Measurements from ENCODE around the gene HPD.
"Not testable (repeated sequence)": the region's sequence is repeated elsewhere in the genome, so short reads cannot be mapped to it uniquely, and the experiment has no call there.

HPD gene

GRCh38 chr12:121799842-121800693, 58.6 kb downstream of the HPD start:
- DNase-seq (ENCODE audit: low read depth, low spot score), result no peak

- DNase-seq (ENCODE audit: low read depth, low spot score), result no peak
Observed at GRCh38 chr12:121799156-121799841, 59.4 kb downstream of the HPD start.

DNA sequence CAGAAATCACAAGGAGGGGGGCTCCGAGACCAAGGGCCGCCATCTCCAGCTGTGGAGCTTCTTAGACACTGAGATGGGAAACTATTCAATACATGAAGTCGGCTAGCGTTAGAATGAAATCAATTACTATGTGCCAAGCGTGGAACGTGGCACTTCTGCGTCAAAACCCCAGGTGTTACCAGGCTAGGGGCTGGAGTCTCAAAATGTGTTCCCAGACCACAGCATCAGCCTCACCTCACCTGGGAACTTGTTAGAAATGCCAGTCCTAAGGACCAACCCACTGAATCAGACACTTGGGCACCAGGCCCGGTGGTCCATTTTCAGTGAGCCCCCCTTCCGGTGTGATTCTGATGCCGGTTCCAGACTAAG, 59.9 kb downstream of the HPD start:
- no peak for DNase-seq (ENCODE audit: low read depth, low spot score)

GRCh38 chr12:121797937-121798786, 60.5 kb downstream of the HPD start:
- no peak for DNase-seq (ENCODE audit: low read depth, low spot score)

GRCh38 chr12:121796855-121797751, 61.6 kb downstream of the HPD start:
- DNase-seq (ENCODE audit: low read depth, low spot score), result no peak

- DNase-seq (ENCODE audit: low read depth, low spot score), result no peak
Observed at GRCh38 chr12:121795034-121795968, 63.4 kb downstream of the HPD start.

- DNase-seq (ENCODE audit: low read depth, low spot score), result no peak
Observed at GRCh38 chr12:121794534-121795033, 64.1 kb downstream of the HPD start.

GRCh38 chr12:121793838-121794533, 64.7 kb downstream of the HPD start:
- no peak for DNase-seq (ENCODE audit: low read depth, low spot score)

DNA sequence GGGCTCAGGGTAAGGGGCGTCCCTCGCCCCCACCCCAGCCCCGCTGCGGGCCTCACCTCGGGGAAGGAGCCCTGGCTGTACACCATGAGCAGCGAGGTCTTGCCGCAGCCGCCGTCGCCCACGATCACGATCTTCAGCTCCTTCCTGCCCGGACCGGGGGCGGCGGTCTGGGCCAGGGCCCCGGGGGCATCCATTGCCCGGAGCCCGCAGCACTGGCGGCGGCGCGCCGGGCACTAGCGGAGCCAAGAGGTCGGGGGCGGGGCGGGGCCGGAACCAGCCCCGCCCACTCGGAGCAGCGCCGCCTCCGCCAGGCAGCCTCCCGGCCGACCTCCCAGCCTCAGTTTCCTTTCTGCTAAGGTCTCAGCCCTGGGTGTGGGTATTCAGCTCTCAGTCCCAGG, 65.2 kb downstream of the HPD start, which contains the start of gene RHOF:
TSS of gene RHOF (minus strand) at position 249 of the 398 bp plus-strand sequence. CDS start at position 194, 55 bp downstream.
- no peak for DNase-seq (ENCODE audit: low read depth, low spot score)

DNA sequence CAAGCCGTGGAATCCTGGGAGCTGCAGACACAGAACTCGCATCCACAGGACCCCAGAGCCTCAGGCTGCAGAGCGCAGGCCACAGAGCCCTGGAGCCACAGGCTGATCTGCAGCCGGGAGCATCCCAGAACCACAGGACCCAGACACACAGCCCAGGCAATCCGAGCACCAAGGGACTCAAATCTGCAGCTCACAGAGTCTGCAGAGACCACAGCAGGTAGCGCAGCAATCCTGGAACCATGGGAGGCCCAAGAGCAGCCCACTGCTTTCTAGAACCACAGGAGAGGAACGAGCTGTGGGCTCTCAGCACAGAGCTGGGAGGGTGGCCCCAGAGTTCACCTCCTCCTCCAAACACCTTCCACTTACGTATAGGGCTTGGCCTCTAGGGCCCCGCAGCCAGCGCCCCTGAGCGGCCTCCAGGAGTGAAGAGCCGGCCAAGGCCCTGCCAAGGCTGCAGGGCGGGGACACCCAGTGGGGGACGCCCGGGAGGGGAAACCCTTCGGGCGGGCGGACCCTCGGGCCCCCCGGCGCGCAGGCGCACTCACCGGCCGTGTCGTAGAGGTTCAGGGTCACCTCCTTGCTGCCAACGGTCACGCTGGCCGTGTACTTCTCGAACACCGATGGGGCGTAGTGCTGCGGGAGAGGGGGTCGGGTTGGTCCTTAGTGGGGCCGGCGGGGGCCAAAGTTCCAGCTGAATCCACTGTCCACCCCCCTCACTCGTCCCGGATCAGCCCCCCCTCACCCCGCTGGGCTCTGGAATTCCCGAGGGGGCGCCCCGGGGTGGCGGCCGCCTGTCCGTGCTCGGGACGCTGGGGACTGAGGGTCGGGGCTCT, 65.8 kb downstream of the HPD start:
- no peak for DNase-seq (ENCODE audit: low read depth, low spot score)

DNA sequence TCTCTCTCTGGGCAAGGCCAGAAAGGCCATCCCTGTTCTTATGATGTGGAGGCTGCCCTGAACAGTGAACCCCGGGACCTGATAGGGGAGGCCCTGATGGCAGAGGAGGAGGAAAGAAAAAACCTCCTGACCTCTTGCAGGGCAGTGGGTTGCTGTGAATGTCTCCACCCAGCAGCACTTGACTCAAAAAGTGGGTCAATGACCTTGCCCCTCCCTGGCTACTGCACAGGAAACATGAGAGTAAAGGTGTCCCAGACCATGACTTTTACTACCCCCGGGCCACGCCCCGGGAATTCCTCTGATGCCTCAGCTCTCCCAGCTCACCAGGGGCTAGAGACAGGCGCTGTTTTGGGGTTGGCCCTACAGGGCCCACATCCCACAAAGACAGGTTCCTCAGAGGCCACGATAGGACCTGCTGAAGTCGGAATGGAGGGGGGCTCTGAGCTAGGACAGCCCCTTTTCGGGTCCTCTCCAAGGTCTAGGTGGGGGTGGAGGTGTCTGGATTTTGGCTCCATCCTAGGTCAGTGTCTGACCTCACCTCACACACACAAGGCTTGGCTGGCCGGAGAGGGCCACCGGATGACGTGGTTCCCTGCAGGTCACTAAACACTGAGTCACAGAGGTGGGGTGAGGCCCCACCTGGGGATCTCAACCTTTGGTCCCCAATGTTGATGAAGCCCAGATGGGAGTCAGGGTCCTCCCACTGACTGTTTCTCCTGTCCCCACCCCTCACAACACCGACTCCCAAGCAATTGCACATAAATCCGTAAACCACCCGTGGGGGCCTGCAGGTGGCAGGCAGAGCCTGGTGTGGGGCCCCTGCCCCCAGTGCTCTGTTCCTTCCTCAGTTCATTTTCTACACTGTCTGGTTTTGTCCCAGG, 66.7 kb downstream of the HPD start:
- no peak for DNase-seq (ENCODE audit: low read depth, low spot score)

GRCh38 chr12:121790785-121791184, 67.9 kb downstream of the HPD start:
- not testable (repeated sequence) for DNase-seq (ENCODE audit: low read depth, low spot score)

DNA sequence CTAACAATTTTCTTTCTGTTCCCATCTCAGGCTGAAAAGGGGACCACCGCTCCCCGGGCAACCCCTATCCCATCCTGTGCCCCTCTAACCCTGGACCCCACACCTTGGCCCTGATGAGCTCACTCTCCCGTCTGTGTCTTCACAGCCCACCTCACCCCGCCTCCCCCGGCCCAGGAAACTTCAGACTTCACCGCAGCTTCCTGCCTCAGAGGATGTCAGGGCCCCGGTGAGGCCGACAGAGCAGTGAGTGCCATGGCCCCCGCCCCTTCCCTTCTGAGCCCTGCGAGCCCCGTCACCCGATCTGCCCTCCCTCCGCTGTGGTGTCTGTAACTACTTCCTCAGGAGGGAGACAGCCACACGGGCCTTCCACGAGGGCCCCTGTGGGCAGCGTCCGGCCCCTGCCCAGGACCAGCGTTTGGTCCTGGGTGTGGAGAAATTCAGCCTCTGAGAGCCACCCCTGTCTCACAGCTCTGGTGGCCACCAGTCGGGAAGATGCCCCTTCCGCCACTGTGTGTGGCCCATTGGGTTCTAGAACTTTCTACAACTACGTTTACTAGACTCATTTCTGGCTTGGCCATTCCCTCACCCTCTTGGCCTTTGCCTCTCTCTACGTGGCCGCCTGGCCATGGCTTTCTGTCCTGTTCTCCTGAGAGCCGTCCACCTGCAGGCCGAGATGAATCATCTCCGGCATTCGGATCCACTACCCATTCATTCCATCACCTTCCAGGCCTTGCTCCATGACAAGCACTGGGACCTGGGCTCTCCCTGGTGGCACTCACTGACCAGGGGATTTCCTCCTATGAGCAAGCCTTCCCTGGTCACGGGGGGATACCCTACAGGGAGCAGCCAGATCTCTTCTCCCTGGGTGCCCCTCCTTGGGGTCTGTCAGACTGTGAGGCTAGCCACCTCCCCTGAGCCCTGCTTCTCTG, 68.6 kb downstream of the HPD start:
- no peak for DNase-seq (ENCODE audit: low read depth, low spot score)

Data from iPS DF 19.7 (cell line).